ENCODE data around the gene SPATA24.
"Not testable (repeated sequence)": the region's sequence is repeated elsewhere in the genome, so short reads cannot be mapped to it uniquely, and the experiment has no call there.

Gene SPATA24

GRCh38 chr5:139383993-139384590, 19.8 kb downstream of the SPATA24 start:
- no peak for DNase-seq (ENCODE audit: low read depth in 1 of 2, low spot score in 1 of 2)

DNA sequence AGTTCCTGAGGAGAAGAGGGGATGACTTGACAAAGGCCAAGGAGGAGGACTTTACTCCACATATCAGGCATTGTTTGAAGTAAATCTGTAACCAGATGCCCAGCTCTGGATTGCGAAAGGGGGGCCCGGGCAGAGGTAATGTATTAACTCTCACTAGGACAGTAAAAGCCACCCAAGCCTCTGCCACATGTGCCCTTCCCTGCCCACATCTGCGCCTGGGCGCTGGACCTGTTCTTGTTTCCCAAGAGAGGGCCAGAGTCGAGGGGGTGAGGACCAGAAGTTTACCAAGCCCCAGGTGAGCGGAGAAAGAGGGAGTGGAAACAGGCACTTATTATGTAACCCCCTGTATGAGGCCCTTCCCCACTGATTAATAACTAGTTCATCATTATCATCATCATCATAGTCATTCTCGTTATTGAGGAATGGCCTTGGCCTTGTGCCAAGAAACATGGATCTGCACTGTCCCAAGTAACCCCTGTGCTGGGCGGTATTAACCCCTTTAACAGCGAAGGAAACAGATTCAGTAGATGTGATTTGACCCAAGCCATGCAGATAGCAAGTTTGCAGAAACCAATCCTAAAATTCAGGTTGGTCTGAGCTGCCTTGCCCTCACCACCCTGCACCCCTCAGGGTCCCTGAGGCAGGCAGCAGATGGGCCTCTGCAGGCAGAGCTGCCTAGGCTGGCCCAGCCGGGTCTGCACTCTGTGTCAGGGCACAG, 20.5 kb downstream of the SPATA24 start, which contains the start of gene SLC23A1:
Gene SLC23A1, minus strand, starts transcription at position 23 of the 718 bp plus-strand sequence. CDS start 44 bp downstream, outside the sequence.
- no peak for DNase-seq (ENCODE audit: low read depth in 1 of 2, low spot score in 1 of 2)

DNA sequence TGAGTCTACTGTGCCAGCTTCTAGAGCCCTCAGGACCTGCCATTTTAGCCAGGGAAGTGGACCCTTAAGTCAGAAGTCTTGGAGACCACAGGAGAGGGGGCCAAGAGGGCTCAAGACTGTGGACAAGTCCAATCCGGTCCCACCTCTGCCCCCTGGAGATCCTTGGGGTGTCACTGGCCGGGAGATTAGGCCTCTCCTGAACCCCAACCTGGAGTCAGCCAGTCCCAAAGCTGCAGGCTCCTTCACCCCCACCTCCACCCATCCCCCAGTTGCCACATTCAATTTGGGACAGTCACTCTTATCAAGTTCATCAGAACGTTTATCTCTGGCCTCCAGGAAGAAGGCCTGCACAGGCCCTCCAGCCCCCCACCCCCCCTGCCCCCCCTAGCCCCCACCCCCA, 21.1 kb downstream of the SPATA24 start:
- no peak for DNase-seq (ENCODE audit: low read depth in 1 of 2, low spot score in 1 of 2)

DNA sequence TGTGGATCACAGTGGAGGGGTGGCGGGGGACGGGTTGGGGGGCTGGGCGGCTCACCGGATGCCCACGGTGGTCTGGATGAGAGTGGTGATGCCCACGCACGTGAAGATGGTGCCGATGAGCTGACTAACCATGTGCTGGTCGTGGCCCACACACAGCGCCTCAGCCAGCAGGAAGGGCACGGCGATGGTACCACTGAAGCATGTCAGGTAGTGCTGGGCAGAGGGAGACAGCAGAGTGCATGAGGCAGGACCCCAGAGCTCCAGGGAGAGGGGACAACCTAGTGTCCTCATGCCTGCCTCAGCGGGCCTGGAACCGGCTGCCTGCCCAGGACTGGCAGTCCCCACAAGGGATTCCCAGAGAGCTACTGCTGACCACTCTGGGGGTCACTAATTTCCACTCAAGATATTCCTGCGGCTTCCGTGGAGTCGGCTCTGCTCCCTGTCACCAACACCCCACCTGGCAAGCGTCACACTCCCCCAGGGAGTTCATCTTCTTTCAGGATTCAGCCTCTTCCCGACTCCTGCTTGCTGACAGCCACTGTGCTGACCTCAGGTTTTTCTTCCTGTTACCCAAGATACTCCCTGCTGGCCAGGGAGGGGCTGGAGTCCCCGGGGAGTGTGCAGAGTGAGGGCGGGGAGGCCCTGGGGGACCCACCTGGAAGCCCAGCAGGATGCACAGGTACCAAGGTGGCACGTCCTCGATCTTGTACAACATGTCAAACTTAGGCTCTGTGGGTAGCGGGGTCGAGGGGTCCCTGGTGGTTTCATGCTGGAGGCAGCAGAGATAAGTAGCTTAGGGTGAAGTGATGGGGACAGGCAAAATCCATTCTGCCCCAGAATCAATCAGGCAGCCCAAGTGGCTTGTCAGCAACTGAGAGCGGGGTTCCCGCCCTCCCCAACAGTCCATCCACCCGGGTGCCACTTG, 21.8 kb downstream of the SPATA24 start:
- DNase-seq (ENCODE audit: low read depth in 1 of 2, low spot score in 1 of 2): no peak

DNA sequence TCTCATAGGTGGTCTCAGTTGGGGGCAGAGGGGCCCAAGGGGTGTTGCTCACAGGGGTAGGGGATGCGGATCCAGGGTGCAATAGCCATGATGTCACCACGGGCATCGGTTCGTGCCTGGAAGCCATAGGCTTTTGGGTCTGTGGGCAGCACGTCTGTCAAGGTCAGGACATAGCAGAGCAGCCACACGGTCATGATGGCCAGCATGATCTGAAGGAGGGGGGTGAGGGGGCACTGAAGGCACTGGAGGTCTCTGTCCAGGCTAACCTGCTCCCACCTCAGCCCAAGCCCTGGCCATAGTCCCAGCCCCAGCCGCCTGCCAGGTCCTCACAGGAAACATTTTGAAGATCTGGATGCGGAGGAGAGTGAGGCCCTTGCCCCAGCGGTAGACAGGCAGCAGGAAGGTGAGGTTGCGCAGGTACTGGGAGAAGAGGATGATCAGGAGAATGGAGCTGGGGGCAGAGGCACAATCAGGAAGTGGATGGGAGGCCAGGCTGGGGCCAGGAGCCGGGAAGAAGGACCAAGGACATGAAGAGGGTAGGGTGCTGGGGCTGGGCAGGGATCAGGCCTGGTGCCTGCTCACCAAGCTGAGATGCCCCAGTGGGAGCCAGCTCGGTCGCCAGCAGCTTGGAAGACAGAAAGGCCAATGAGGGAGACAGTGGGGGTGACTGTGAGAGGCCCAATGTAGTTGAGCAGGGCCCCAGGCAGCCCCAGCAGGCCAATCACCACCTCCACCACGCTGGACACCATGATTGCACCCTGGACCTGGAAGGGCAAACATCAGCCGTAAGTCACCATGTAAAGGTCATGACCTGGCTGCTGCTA, 24.1 kb downstream of the SPATA24 start:
- DNase-seq (ENCODE audit: low read depth in 1 of 2, low spot score in 1 of 2): no peak

GRCh38 chr5:139378941-139379361, 24.9 kb downstream of the SPATA24 start:
- DNase-seq (ENCODE audit: low read depth in 1 of 2, low spot score in 1 of 2): no peak

GRCh38 chr5:139378101-139378825, 25.6 kb downstream of the SPATA24 start:
- DNase-seq (ENCODE audit: low read depth in 1 of 2, low spot score in 1 of 2): no peak

GRCh38 chr5:139377226-139377625, 26.7 kb downstream of the SPATA24 start:
- DNase-seq (ENCODE audit: low read depth in 1 of 2, low spot score in 1 of 2): no peak

- DNase-seq (ENCODE audit: low read depth in 1 of 2, low spot score in 1 of 2): no peak
Observed at GRCh38 chr5:139376364-139376763, 27.5 kb downstream of the SPATA24 start.

- no peak for DNase-seq (ENCODE audit: low read depth in 1 of 2, low spot score in 1 of 2)
Observed at GRCh38 chr5:139374909-139375308, 29.0 kb downstream of the SPATA24 start.

- DNase-seq (ENCODE audit: low read depth in 1 of 2, low spot score in 1 of 2): no peak
Observed at GRCh38 chr5:139371482-139372435, 32.1 kb downstream of the SPATA24 start.

GRCh38 chr5:139369181-139369580, 34.7 kb downstream of the SPATA24 start:
- no peak for DNase-seq (ENCODE audit: low read depth in 1 of 2, low spot score in 1 of 2)

DNA sequence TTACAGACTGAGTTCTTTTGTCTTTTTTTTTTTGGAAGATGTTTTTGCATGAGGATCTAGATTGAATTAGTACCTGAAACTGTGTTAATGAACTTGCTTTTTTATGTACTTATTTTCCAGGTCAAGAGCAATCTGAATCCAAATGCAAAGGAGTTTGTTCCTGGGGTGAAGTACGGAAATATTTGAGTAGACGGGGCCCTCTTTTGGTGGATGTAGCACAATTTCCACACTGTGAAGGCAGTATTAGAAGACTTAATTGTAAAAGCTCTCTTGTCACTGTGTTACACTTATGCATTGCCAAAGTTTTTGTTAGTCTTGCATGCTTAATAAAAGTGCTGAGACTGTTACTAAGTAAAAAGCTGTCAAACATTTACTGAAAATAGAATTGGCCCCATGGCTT, 35.3 kb downstream of the SPATA24 start:
- DNase-seq (ENCODE audit: low read depth in 1 of 2, low spot score in 1 of 2): no peak

- DNase-seq (ENCODE audit: low read depth in 1 of 2, low spot score in 1 of 2): no peak
Observed at GRCh38 chr5:139364466-139364865, 39.4 kb downstream of the SPATA24 start.

GRCh38 chr5:139363937-139364336, 40.0 kb downstream of the SPATA24 start:
- DNase-seq (ENCODE audit: low read depth in 1 of 2, low spot score in 1 of 2): no peak

DNA sequence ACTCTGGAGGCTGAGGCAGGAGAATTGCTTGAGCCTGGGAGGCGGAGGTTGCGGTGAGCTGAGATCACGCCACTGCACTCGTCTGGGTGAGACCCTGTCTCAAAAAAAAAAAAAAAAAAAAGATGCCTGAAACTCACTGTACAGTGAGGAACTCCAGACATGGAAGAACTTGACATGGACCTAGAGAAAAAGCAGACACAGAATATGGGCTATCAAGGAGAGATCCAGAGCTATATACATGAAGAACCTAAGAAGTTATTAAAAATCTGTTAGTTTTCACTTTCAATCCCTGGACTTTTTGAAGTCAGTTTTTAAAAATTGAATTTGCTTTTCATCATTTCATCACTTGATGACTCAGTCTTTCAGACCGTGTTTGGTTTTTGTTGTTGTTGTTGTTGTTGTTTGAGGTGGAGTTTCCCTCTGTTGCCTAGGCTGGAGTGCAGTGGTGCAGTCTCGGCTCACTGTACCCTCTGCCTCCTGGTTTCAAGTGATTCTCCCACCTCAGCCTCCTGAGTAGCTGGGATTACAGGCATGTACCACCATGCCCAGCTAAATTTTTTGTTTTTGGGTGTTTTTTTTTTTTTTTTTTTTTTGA, 42.0 kb downstream of the SPATA24 start:
- DNase-seq (ENCODE audit: low read depth in 1 of 2, low spot score in 1 of 2): no peak

DNA sequence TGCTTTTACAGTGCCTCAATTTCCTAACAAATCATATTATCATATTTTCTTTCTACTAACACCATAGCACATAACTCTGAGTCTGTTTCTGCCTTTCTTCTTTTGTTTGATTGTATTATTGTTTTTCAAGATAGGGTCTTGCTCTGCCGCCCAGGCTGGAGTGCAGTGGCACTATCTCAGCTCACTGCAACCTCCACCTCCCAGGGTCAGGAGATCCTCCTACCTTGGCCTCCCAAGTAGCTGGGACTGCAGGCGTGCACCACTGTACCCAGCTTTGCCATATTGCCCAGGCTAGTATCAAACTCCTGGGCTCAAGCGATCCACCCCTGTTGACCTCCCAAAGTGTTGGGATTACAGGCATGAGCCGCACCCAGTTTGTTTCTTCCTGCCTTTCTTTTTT, 43.5 kb downstream of the SPATA24 start:
- no peak for DNase-seq (ENCODE audit: low read depth in 1 of 2, low spot score in 1 of 2)

DNA sequence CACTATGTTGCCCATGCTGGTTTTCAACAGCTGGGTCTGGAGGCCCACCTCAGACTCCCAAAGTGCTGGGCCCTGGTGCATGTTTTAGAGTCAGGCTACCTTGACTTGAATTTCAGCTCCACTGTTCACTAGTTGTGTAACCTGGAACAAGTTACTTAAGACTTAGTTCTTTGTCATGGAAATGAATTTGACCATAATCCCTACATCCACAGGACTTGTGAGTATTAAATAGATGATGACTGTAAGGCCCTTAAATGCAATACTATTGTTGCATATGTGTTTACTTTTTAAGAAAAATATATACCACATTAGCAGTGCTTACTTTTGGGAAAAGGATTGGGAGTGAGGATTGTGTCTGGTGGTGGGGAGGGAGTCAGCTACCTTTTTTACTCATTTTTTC, 45.8 kb downstream of the SPATA24 start:
- DNase-seq (ENCODE audit: low read depth in 1 of 2, low spot score in 1 of 2): no peak

- DNase-seq (ENCODE audit: low read depth in 1 of 2, low spot score in 1 of 2): not testable (repeated sequence)
Observed at GRCh38 chr5:139355900-139356299, 48.0 kb downstream of the SPATA24 start.
